ENCODE measurements around the gene CFAP69.

The CFAP69 gene

DNA sequence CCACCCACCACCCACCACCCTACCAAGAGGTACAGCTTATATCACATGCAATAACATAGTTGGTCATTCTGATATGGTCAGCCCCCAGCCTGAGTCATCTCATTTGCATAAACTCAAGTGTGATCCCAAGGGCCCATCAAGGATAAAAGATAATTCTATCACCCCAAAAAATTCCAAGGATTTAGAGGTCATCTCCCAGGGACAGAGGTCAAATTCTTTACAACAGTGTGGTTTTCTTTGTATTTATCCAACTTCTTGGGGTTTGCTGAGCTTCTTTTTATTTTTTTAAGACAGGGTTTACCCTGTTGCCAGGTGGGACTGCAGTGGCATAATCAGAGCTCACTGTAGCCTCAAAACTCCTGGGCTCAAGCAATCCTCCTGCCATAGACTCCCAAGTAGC lies 92.1 kb downstream of the CFAP69 start:
- in situ Hi-C loops (cut with MboI; ENCODE audit: low sequenced_read_pairs): no loop called here

DNA sequence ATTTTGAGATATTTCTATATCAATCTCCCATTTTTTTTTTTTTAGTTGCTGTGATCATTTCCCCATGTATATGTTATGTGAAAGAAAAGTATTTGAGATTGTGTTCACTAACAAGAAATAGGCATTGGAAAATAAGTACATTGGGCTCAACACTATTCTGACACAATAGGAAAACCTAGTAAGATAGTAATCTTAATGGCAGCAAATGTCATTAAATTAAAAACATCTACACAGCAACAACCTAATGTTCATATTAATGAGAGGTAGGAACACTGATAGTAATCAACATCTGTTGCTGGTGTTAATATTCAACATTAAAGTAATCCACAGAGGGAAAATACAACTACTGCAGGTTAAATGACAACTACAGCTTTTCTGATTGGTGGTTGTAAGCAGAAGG lies 100.0 kb downstream of the CFAP69 start:
- in situ Hi-C loops (cut with MboI; ENCODE audit: low sequenced_read_pairs): no loop called here

DNA sequence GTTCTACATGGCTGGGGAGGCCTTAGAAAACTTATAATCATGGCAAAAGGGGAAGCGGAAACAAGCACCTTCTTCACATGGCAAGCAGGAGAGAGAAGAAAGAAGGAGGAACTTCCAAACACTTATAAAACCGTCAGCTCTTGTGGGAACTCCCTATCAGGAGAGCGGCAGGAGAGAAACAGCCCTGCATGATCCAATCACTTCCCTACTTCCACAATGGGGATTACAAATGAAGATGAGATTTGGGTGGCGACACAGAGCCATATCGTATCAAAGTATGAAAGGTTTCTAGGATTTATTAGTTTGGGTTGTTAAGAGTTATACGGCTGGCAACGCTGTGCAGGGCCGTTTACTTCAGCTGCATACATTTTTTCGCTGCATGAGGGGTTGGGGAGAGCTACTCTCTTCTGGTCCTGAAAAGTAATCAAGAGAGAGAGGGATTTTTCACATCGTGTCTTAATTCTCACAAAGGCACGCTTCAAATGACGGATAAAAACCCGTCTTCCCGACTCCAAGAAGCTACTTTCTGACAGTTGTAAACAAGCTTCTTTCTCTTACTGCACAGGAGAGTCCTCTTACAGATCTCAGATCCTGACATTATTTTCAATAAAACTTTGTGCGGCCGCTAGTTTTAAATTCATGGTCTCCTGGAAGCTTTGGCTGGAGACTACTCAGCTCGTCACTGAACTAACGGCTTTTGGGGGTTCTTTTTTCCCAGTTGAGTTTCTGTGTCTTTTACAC lies 100.8 kb downstream of the CFAP69 start:
- in situ Hi-C loops (cut with MboI; ENCODE audit: low sequenced_read_pairs): no loop called here

DNA sequence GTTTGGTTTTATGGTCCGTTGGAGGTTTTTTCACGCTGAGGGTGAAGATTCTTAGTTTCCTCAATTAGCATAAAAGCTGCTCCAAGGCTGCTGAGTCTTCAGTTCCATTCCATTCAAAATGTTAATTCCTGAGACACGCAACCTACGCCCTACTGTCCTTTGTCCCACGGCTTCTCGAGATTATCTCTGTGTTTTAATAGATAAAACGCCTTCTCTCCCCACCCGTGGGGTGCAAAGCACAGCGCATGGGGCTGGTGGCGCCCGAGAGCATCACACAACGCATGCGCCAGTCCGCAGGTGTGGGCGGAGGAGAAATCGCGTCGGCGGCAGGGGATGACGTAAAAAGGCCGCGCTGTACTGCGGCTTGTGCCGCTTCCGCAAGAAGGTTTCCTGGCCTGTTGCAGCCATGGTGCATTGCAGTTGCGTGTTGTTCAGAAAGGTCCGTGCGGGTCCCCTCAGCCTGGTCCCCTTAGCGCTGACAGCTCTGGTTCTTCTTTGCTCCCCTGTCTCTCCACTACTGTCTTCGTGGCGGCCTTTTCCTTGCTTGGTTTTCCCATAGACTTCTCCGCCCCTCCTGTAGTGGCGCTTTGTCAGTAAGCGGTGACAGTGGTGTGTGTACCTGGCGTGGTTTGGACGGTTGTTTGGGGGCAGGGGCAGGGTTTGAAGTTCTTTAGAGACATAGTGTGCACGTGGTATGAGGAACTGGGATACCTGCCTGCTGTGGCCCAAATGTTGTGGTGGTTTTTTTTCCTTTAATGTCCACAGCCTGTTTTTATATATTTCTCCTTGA lies 101.6 kb downstream of the CFAP69 start, which contains the start of gene GTPBP10:
Gene GTPBP10 (plus strand): TSS at position 381 of the 790 bp plus-strand sequence. CDS start 26 bp downstream, at position 407.
- in situ Hi-C loops (cut with MboI; ENCODE audit: low sequenced_read_pairs): no loop called here

DNA sequence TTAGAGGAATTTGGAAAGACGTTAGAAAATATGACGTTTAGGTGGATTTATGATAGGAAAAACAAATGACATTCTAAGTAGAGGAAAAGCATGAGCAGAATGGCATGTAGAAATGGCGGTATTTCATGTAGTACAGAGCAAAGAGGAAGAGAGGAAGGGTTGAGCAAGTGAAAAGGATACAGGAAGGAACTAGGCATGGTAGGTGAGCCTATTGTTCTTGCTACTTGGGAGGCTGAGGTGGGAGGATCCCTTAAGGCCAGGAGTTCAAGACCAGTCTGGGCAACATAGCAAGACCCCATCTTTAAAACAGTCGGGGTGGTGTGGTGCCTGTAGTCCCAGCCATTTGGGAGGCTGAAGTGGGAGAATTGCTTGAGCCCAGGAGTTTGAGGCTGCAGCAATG lies 102.8 kb downstream of the CFAP69 start:
- in situ Hi-C loops (cut with MboI; ENCODE audit: low sequenced_read_pairs): no loop called here

DNA sequence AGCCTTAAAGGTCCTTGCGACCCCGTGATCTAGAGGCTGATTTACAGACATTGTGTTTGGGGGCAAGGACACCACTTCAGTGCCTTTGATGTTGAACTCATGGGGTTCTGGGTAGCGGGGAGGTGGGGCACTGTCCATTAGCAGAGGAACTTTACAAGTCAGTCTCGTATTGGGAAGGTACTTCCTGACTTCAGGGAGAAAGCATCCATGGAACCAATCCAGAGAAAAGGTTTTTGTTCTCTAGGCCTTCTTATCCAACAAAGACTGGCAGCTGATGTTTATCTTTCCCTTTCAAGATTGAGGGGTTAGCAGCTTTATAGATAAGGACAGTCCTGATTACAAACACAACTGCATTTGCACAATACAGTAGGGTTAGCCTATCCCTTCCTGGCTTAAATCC lies 104.3 kb downstream of the CFAP69 start:
- in situ Hi-C loops (cut with MboI; ENCODE audit: low sequenced_read_pairs): no loop called here

DNA sequence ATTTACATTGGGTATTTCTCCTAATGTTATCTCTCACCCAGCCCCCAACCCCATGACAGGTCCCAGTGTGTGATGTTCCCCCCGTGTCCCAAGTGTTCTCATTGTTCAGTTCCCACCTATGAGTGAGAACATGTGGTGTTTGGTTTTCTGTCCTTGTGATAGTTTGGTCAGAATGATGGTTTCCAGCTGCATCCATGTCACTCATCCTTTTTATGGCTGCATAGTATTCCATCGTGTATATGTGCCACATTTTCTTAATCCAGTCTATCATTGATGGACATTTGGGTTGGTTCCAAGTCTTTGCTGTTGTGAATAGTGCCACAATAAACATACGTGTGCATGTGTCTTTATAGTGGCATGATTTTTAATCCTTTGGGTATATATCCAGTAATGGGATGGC lies 105.1 kb downstream of the CFAP69 start:
- in situ Hi-C loops (cut with MboI; ENCODE audit: low sequenced_read_pairs): loop anchor here (10.0 kb wide), 1 partner anchor 55 kb away; the partner anchor contains the start of gene CLDN12

DNA sequence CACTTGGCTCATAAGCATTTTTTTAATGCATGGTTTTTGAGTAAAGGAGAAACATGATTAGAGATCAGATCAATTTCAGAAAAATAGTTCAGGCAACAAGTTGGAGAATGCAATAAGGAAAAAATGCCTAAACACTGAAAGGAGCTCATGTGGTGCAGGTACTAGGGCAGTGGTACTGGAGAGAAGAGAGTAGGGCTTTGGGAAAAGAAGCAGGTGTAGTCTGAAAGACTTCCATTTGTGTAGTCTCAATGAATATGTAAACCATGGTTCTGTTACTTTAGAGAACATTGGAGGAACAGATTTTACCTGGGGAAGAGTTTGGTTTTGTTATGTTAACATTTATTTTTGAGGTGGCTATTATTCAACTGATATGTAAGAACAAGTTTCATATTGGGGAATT lies 107.0 kb downstream of the CFAP69 start:
- in situ Hi-C loops (cut with MboI; ENCODE audit: low sequenced_read_pairs): loop anchor here (10.0 kb wide), 1 partner anchor 53 kb away; the partner anchor contains the start of gene CLDN12

All from HL-60/S4 treated with phorbol 12-myristate 13-acetate at 8.2 ng/mL for 4 days and 3 days (cell line).